OCI-LY1 (cell line): ENCODE measurements around the gene CCDC18.
"Not testable (repeated sequence)": the region's sequence is repeated elsewhere in the genome, so short reads cannot be mapped to it uniquely, and the experiment has no call there.

Source experiments
- H2AFZ ChIP-seq: fragments of 200-600 bp; sonication (generic), shearing (Covaris generic); 2 replicates; pipeline ENCODE4 v1.6.0; 2014; ENCODE audit warnings: antibody characterized with exemption, mild to moderate bottlenecking, low read length
- H3F3A ChIP-seq: fragments of 200-600 bp; sonication (generic), shearing (Covaris generic); 2 replicates; pipeline ENCODE4 v1.6.0; 2014; ENCODE audit warnings: mild to moderate bottlenecking, antibody characterized with exemption, low read length, moderate library complexity; ENCODE audit not compliant: insufficient read depth
- H3K27ac ChIP-seq: fragments of 200-600 bp; sonication (generic); 2 replicates; pipeline ENCODE4 v1.5.1; 2014; ENCODE audit warnings: low read length, mixed run types, mild to moderate bottlenecking, low read depth; ENCODE audit not compliant: poor library complexity, severe bottlenecking
- H3K27me3 ChIP-seq: fragments of 200-600 bp; sonication (generic); 2 replicates; pipeline ENCODE4 v1.6.0; 2014; ENCODE audit warnings: antibody characterized with exemption, mild to moderate bottlenecking, low read length, moderate library complexity; ENCODE audit not compliant: insufficient read depth
- H3K36me3 ChIP-seq: fragments of 200-600 bp; sonication (generic); 2 replicates; pipeline ENCODE4 v1.6.1; 2014; ENCODE audit warnings: mild to moderate bottlenecking, antibody characterized with exemption, low read length, moderate library complexity, mixed read lengths; ENCODE audit not compliant: insufficient read depth
- H3K4me1 ChIP-seq: fragments of 200-600 bp; sonication (generic); 2 replicates; pipeline ENCODE4 v1.5.1; 2014; ENCODE audit warnings: mild to moderate bottlenecking, low read length, moderate library complexity; ENCODE audit not compliant: insufficient read depth, severe bottlenecking
- H3K4me2 ChIP-seq: fragments of 200-600 bp; sonication (generic), shearing (Covaris generic); 2 replicates; pipeline ENCODE4 v1.6.1; 2014; ENCODE audit warnings: low read length
- H3K4me3 ChIP-seq: fragments of 200-600 bp; sonication (generic); 2 replicates; pipeline ENCODE4 v1.5.1; 2014; ENCODE audit warnings: low read length, low read depth, mild to moderate bottlenecking, mixed read lengths; ENCODE audit not compliant: poor library complexity, severe bottlenecking
- H3K79me2 ChIP-seq: fragments of 200-600 bp; shearing (Covaris generic); 2 replicates; pipeline ENCODE4 v1.6.1; 2016; ENCODE audit warnings: mixed run types, low read length, mixed read lengths; ENCODE audit not compliant: insufficient read depth
- H3K9ac ChIP-seq: fragments of 200-600 bp; sonication (generic), shearing (Covaris generic); 2 replicates; pipeline ENCODE4 v1.6.1; 2014; ENCODE audit warnings: mild to moderate bottlenecking, low read length, mixed read lengths
- H3K9me2 ChIP-seq: fragments of 200-600 bp; sonication (generic), shearing (Covaris generic); 2 replicates; pipeline ENCODE4 v1.6.1; 2014; ENCODE audit warnings: low read depth, mild to moderate bottlenecking, low read length, mixed read lengths
- H3K9me3 ChIP-seq: fragments of 200-600 bp; shearing (Covaris generic); 2 replicates; pipeline ENCODE4 v1.6.1; 2014; ENCODE audit warnings: low read length, mixed read lengths
- H4K20me1 ChIP-seq: fragments of 200-600 bp; sonication (generic), shearing (Covaris generic); 2 replicates; pipeline ENCODE4 v1.6.0; 2016; ENCODE audit warnings: mild to moderate bottlenecking, low read length; ENCODE audit not compliant: insufficient read depth
- EZH2 ChIP-seq: fragments of 200-600 bp; sonication (generic), shearing (Covaris generic); IDR thresholded peaks from 2 replicates; pipeline ENCODE4 v1.8.0; 2017; ENCODE audit warnings: borderline replicate concordance, mixed run types, mild to moderate bottlenecking, antibody characterized with exemption, low read length, moderate library complexity, mixed read lengths
- TF ChIP-seq, protein P1 (sequence below): fragments of 200-600 bp; sonication (generic), shearing (Covaris generic); IDR thresholded peaks from 2 replicates; pipeline ENCODE4 v1.5.1; 2017; ENCODE audit warnings: mild to moderate bottlenecking, antibody characterized with exemption, low read length, moderate library complexity, mixed read lengths

CCDC18 gene

DNA sequence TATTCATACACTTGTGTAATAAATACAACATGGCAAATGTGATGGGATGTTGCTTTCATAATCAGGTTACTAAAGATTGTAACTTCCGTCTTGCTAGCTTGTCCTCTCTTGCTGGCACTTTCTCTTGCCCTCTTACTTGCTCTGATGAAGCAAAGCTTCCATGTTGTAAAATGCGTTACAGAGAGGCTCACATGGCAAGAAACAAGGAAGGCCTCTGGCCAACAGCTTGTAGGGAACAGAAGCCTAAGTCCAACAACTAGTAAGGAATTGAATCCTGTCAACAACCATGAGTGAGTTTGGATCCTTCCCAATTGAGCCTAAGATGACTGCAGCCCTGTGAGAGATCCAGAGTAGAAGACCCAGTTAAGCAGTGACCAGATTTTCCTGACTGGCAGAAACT lies 15.7 kb upstream of the CCDC18 start:
- H3K4me3 ChIP-seq = no peak overlapping the region
- peaks cover 62% of the 10 kb centered on the region for H3K36me3 ChIP-seq
- H3K4me1 ChIP-seq = no peaks in the 10 kb centered on the region
- H4K20me1 ChIP-seq = no peaks in the 10 kb centered on the region
- no peak overlapping the region for H2AFZ ChIP-seq
- no peaks in the 10 kb centered on the region for H3K27me3 ChIP-seq
- no peak overlapping the region for H3K9ac ChIP-seq
- H3K9me2 ChIP-seq = no peaks in the 10 kb centered on the region
- H3K27ac ChIP-seq = no peak overlapping the region
- no peak overlapping the region for H3K4me2 ChIP-seq
- peaks cover 83% of the 10 kb centered on the region for H3K79me2 ChIP-seq
- peaks cover 13% of the 10 kb centered on the region; the same call in 1 of the 2 replicates for H3K9me3 ChIP-seq
- no peaks in the 10 kb centered on the region for H3F3A ChIP-seq
- TF ChIP-seq, protein P1, sequence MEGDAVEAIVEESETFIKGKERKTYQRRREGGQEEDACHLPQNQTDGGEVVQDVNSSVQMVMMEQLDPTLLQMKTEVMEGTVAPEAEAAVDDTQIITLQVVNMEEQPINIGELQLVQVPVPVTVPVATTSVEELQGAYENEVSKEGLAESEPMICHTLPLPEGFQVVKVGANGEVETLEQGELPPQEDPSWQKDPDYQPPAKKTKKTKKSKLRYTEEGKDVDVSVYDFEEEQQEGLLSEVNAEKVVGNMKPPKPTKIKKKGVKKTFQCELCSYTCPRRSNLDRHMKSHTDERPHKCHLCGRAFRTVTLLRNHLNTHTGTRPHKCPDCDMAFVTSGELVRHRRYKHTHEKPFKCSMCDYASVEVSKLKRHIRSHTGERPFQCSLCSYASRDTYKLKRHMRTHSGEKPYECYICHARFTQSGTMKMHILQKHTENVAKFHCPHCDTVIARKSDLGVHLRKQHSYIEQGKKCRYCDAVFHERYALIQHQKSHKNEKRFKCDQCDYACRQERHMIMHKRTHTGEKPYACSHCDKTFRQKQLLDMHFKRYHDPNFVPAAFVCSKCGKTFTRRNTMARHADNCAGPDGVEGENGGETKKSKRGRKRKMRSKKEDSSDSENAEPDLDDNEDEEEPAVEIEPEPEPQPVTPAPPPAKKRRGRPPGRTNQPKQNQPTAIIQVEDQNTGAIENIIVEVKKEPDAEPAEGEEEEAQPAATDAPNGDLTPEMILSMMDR = no peak
- TF ChIP-seq EZH2 = no peak

DNA sequence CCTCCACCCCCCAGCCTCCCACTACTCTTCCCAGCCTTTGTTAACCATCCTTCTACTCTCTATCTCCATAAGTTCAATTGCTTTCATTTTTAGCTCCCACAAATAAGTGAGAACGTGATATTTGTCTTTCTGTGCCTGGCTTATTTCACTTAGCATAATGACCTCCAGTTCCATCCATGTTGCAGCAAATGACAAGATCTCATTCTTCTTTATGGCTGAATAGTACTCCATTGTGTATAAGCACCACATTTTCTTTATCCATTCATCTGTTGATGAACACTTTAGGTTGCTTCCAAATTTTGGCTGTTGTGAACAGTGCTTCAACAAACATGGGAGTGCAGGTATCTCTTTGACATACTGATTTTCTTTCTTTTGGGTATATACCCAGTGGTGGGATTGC lies 14.6 kb upstream of the CCDC18 start:
- not testable (repeated sequence) for H3K27me3 ChIP-seq, H3K9me2 ChIP-seq, H3K4me3 ChIP-seq, H3K4me1 ChIP-seq, H3K4me2 ChIP-seq, H3F3A ChIP-seq, H4K20me1 ChIP-seq, H3K9ac ChIP-seq, H2AFZ ChIP-seq, H3K27ac ChIP-seq
- H3K36me3 ChIP-seq = peaks cover 66% of the 10 kb centered on the region
- peaks cover 91% of the 10 kb centered on the region for H3K79me2 ChIP-seq
- H3K9me3 ChIP-seq = peaks cover 13% of the 10 kb centered on the region; the same call in 1 of the 2 replicates

- no peak overlapping the region for H2AFZ ChIP-seq
- H3K9me2 ChIP-seq = no peaks in the 10 kb centered on the region
- TF ChIP-seq, protein P1 = no peak
- no peak for TF ChIP-seq EZH2
- H3K27ac ChIP-seq = no peak overlapping the region
- no peaks in the 10 kb centered on the region for H3K4me1 ChIP-seq
- H3K9ac ChIP-seq = no peak overlapping the region
- H3K9me3 ChIP-seq = peaks cover 16% of the 10 kb centered on the region; the same call in 1 of the 2 replicates
- H3K27me3 ChIP-seq = no peaks in the 10 kb centered on the region
- H3K79me2 ChIP-seq = peaks cover 91% of the 10 kb centered on the region
- H3F3A ChIP-seq = no peaks in the 10 kb centered on the region
- peaks cover 69% of the 10 kb centered on the region for H3K36me3 ChIP-seq
- H4K20me1 ChIP-seq = no peaks in the 10 kb centered on the region
- no peak overlapping the region for H3K4me2 ChIP-seq
- H3K4me3 ChIP-seq = no peak overlapping the region
Measured at GRCh38 chr1:93167006-93167405, 13.5 kb upstream of the CCDC18 start.

DNA sequence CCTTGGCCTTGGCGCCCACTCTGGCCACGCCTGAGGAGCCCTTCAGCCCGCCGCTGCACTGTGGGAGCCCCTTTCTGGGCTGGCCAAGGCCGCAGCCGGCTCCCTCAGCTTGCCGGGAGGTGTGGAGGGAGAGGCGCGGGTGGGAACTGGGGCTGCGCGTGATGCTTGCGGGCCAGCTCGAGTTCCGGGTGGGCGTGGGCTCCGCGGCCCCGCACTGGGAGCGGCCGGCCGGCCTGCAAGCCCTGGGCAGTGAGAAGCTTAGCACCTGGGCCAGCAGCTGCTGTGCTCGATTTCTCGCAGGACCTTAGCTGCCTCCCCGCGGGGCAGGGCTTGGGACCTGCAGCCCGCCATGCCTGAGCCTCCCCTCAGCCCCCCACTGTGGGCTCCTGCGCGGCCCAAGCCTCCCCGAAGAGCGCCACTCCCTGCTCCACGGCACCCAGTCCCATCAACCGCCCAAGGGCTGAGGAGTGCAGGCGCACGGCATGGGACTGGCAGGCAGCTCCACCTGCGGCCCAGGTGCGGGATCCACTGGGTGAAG lies 10.3 kb upstream of the CCDC18 start:
- H2AFZ ChIP-seq, H3K4me2 ChIP-seq, H3K4me1 ChIP-seq, H4K20me1 ChIP-seq, H3K27me3 ChIP-seq, H3F3A ChIP-seq, H3K27ac ChIP-seq, H3K9me2 ChIP-seq, H3K4me3 ChIP-seq, H3K9ac ChIP-seq: not testable (repeated sequence)
- Histone ChIP-seq H3K36me3 (peaks cover 77% of the 10 kb centered on the region), H3K9me3 (peaks cover 16% of the 10 kb centered on the region; the same call in 1 of the 2 replicates), H3K79me2 (peaks cover 92% of the 10 kb centered on the region)
